Natural killer cell treated with Interleukin-12 subunit alpha and Interleukin-12 subunit beta and Interleukin-15 and Interleukin-18, amount 100 ng/mL, for 72 hours (primary cell): ENCODE results near the gene FMN1. TPM values are rescaled to one million over a fixed set of nuclear protein-coding genes. Genes with fewer than 3 reads are reported as not detected.

Source experiments
- ATAC-seq, 2 donors: fragments of 150-1000 bp; cut with Tn5 transposase in 1 of 2; sonication (Bioruptor Pico), chemical (Tn5 transposase) in 1 of 2; 2 replicates each; pipeline ENCODE4 v1.10.0; 2021
- DNase-seq: peaks from one replicate; pipeline ENCODE4 v3.0.0; 2022; ENCODE audit warnings: low spot score
- H3K27ac Mint-ChIP-seq, 2 donors: 1 replicate in 1 of 2; 2 replicates in 1 of 2; pipeline ENCODE4 v1.8.0; 2022; ENCODE audit warnings: mixed read lengths in 2 of 2, mild to moderate bottlenecking in 1 of 2, moderate library complexity in 1 of 2
- H3K27me3 Mint-ChIP-seq, 2 donors: 1 replicate in 1 of 2; 2 replicates in 1 of 2; pipeline ENCODE4 v1.8.0; 2022; ENCODE audit warnings: mixed read lengths in 2 of 2
- H3K36me3 Mint-ChIP-seq: one replicate; pipeline ENCODE4 v1.8.0; 2022; ENCODE audit warnings: mixed read lengths
- H3K4me1 Mint-ChIP-seq, 2 donors: 1 replicate in 1 of 2; 2 replicates in 1 of 2; pipeline ENCODE4 v1.8.0; 2022; ENCODE audit warnings: low read depth in 2 of 2, mixed read lengths in 2 of 2, mild to moderate bottlenecking in 1 of 2
- H3K4me3 Mint-ChIP-seq: one replicate; pipeline ENCODE4 v1.8.0; 2022; ENCODE audit warnings: mixed read lengths
- H3K9me3 Mint-ChIP-seq: 2 replicates; pipeline ENCODE4 v1.8.0; 2022; ENCODE audit warnings: mixed read lengths
- total RNA-seq, 2 donors: library from RNA; stranded (reverse); gene quantifications; one replicate each; pipeline ENCODE4 v1.2.3, GENCODE V29; 2022

Gene FMN1
- total RNA-seq, 2 donors from 2014 or later = 0.55 to 2.6 TPM

DNA sequence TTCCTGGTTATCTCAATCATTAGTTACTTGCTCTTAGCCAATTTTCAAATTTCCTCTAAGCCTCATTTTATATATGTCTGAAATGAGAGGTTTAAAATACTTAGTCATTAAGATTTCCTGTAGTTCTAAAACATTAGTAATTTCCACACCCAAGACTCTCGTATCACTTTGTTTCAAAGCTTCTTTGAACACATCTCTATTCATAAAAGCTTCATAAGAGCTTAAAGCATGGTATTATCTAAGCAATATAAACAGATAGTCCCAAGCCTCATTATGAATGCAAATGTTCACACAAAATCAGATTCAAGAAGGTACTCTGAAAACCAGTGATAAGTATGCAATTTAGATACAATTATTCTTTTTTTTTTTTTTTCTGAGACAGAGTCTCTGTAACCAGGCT lies 217.0 kb downstream of the FMN1 start:
- DNase-seq (no peak), ATAC-seq (no peak)
- Mint-ChIP-seq H3K27ac (no peak overlapping the region), H3K9me3 (no peaks in the 10 kb centered on the region), H3K4me3 (no peak overlapping the region), H3K27me3 (peaks cover 14% of the 10 kb centered on the region in 2 donors), H3K4me1 (no peaks in the 10 kb centered on the region), H3K36me3 (no peaks in the 10 kb centered on the region)

DNA sequence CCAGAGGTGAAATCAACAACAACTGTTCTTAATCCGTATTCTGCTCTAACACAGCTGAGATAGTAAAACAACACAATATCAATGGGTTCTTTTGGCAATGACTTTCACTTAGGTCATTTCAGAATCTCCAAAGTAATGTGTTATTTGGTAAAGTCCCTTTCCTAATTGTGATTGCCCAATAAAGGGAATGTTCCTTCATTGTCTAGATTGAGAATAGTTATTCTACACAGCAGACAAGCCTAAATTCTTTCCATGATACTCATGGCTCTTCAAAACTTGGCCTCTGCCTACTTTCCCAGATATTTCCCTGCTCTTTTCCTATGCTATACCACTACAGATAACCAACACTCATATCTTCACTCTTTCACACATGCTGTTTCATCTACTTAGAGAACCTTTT lies 219.8 kb downstream of the FMN1 start:
- Mint-ChIP-seq H3K9me3 (no peaks in the 10 kb centered on the region), H3K4me1 (no peaks in the 10 kb centered on the region), H3K36me3 (no peaks in the 10 kb centered on the region), H3K27ac (no peak overlapping the region), H3K4me3 (no peak overlapping the region), H3K27me3 (peaks cover 14% of the 10 kb centered on the region in 2 donors)
- DNase-seq (no peak), ATAC-seq (no peak)

GRCh38 chr15:32972686-32973085 lies 221.8 kb downstream of the FMN1 start:
- ATAC-seq (no peak), DNase-seq (no peak)
- Mint-ChIP-seq H3K4me1 (no peaks in the 10 kb centered on the region), H3K27me3 (peaks cover 14% of the 10 kb centered on the region in 2 donors), H3K4me3 (no peak overlapping the region), H3K9me3 (no peaks in the 10 kb centered on the region), H3K27ac (no peak overlapping the region), H3K36me3 (no peaks in the 10 kb centered on the region)

DNA sequence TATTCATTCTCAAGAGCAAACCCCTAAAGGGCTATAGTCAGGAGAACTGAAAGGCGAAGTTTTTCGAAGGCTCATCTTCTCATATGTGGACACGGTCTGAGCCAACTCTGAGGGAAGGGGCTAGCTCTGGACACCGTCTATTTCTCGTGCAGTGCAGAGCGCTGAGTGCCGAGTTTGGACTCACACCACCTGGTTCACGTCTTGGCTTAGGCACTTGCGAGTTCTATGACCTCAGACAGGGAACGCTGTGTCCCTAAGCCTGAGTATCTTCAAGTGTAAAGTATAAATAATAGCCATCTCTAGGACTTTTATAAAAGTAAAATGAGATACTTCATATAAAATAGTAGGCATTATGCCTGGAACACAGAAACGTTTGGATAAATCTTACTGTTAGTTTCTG lies 223.7 kb downstream of the FMN1 start:
- H3K27me3 Mint-ChIP-seq = peaks cover 11 to 13% of the 10 kb centered on the region in 2 donors
- H3K4me1 Mint-ChIP-seq = no peaks in the 10 kb centered on the region
- no peaks in the 10 kb centered on the region for H3K9me3 Mint-ChIP-seq
- ATAC-seq (no peak), DNase-seq (no peak)
- H3K27ac Mint-ChIP-seq = no peak overlapping the region
- no peak overlapping the region for H3K4me3 Mint-ChIP-seq
- no peaks in the 10 kb centered on the region for H3K36me3 Mint-ChIP-seq

DNA sequence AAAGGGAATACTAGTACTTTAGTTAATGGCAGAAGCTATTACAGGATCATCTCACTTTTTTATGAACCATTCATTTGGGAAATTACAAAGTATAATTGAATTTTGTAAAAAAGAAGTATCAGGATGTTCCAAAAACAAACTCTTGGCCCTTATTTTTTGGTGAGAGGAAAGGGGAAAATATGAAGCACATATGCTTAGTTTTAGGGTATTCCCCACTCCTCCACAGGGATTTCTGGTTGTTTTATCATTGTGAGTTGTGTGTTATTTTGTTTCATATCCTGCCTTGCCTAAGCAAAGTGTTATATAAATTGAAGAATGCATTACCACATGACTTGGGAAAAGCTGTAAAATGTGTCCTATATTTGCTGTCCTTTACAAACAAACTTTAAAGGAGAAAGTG lies 227.0 kb downstream of the FMN1 start:
- ATAC-seq = no peak
- Mint-ChIP-seq H3K36me3 (no peaks in the 10 kb centered on the region), H3K4me3 (no peak overlapping the region), H3K4me1 (no peaks in the 10 kb centered on the region), H3K9me3 (no peaks in the 10 kb centered on the region), H3K27ac (no peak overlapping the region), H3K27me3 (peaks cover 0 to 2% of the 10 kb centered on the region in 2 donors)
- no peak for DNase-seq

- no peaks in the 10 kb centered on the region for H3K36me3 Mint-ChIP-seq
- no peaks in the 10 kb centered on the region for H3K4me1 Mint-ChIP-seq
- H3K9me3 Mint-ChIP-seq = no peaks in the 10 kb centered on the region
- DNase-seq = no peak
- peaks cover 0 to 2% of the 10 kb centered on the region in 2 donors for H3K27me3 Mint-ChIP-seq
- H3K4me3 Mint-ChIP-seq = no peak overlapping the region
- no peak for ATAC-seq
- H3K27ac Mint-ChIP-seq = no peak overlapping the region
Observed at GRCh38 chr15:32966512-32966911, 228.0 kb downstream of the FMN1 start.

GRCh38 chr15:32965897-32966296 lies 228.6 kb downstream of the FMN1 start:
- H3K9me3 Mint-ChIP-seq = no peaks in the 10 kb centered on the region
- H3K27ac Mint-ChIP-seq = no peak overlapping the region
- H3K4me3 Mint-ChIP-seq = no peak overlapping the region
- peaks cover 0 to 2% of the 10 kb centered on the region in 2 donors for H3K27me3 Mint-ChIP-seq
- ATAC-seq (no peak), DNase-seq (no peak)
- H3K4me1 Mint-ChIP-seq = no peaks in the 10 kb centered on the region
- no peaks in the 10 kb centered on the region for H3K36me3 Mint-ChIP-seq

GRCh38 chr15:32959077-32959476 lies 235.4 kb downstream of the FMN1 start:
- Mint-ChIP-seq H3K27ac (no peak overlapping the region), H3K4me1 (no peaks in the 10 kb centered on the region), H3K9me3 (no peaks in the 10 kb centered on the region), H3K27me3 (peaks cover 0 to 6% of the 10 kb centered on the region in 2 donors), H3K36me3 (no peaks in the 10 kb centered on the region), H3K4me3 (peak overlapping the region; percentile 27)
- ATAC-seq (no peak), DNase-seq (no peak)

DNA sequence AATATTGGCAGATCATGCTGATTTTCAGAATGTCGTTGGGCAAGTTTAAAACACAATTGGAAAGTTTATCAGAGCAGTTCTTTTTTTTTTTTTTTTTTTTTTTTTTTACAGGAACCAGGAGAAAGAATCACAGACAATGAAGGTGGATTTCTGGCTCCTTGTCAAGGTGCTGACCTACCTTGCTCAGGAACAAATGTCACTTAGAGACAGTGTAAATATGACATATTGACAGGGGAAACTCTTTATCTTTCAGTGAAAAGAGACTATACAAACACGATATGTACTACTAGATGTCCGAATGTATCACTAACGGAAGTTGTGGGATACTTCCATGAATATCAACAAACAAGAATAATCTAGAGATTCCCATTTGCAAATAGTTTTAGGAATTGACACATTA lies 237.3 kb downstream of the FMN1 start:
- H3K27me3 Mint-ChIP-seq = peaks cover 0 to 6% of the 10 kb centered on the region in 2 donors
- H3K9me3 Mint-ChIP-seq = no peaks in the 10 kb centered on the region
- ATAC-seq (no peak), DNase-seq (no peak)
- H3K4me1 Mint-ChIP-seq = no peaks in the 10 kb centered on the region
- H3K4me3 Mint-ChIP-seq = no peak overlapping the region
- no peak overlapping the region for H3K27ac Mint-ChIP-seq
- no peaks in the 10 kb centered on the region for H3K36me3 Mint-ChIP-seq

DNA sequence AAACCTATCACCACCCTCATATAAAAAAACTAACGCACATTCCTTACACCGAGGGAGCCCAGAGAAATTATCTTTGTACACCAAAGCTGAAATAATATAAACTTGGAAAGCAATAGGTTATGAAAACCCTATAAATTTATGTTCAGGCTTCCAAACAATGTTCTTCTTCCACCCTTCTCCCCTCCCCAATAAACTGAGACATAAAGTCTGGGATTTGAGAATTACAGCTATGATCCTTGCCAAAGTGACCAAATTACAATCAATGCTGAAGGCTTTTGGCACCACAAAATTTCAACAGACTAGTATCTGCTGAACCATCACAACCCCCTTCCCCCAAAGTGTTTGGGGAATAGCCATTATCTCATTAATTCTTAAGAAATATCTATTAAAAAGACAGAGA lies 237.8 kb downstream of the FMN1 start:
- Mint-ChIP-seq H3K4me1 (no peaks in the 10 kb centered on the region), H3K36me3 (no peaks in the 10 kb centered on the region), H3K27ac (no peak overlapping the region), H3K9me3 (no peaks in the 10 kb centered on the region), H3K27me3 (peaks cover 0 to 6% of the 10 kb centered on the region in 2 donors), H3K4me3 (no peak overlapping the region)
- ATAC-seq = no peak
- DNase-seq = no peak

DNA sequence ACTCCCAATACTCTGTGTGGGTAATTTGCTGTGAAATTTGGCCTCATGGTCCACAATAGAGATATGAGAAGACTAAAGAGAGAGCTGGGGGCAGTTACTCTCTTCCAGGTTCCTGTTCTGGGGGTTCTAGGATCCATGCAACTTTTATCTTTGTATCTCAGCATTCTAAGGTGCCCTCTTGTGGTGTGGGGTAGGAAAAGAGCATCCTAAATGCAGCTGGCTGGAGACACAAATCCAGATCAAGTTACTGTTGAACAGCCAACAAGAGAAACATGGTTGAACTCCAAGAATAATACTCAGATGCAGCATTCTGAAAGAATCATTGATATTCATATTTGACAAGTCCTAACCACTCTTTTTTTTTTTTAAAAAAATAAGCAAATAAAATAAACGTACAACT lies 238.5 kb downstream of the FMN1 start:
- no peaks in the 10 kb centered on the region for H3K36me3 Mint-ChIP-seq
- no peaks in the 10 kb centered on the region for H3K9me3 Mint-ChIP-seq
- H3K27ac Mint-ChIP-seq = no peak overlapping the region
- DNase-seq (no peak), ATAC-seq (no peak)
- H3K4me3 Mint-ChIP-seq = no peak overlapping the region
- no peaks in the 10 kb centered on the region for H3K4me1 Mint-ChIP-seq
- peaks cover 0 to 6% of the 10 kb centered on the region in 2 donors for H3K27me3 Mint-ChIP-seq

- H3K27ac Mint-ChIP-seq = no peak overlapping the region
- H3K4me3 Mint-ChIP-seq = no peak overlapping the region
- H3K9me3 Mint-ChIP-seq = peaks cover 5% of the 10 kb centered on the region
- no peaks in the 10 kb centered on the region for H3K36me3 Mint-ChIP-seq
- H3K27me3 Mint-ChIP-seq = peaks cover 0 to 11% of the 10 kb centered on the region in 2 donors
- ATAC-seq = no peak
- no peaks in the 10 kb centered on the region for H3K4me1 Mint-ChIP-seq
- no peak for DNase-seq
Observed at GRCh38 chr15:32953533-32953910, 241.0 kb downstream of the FMN1 start.

GRCh38 chr15:32952901-32953532 lies 241.5 kb downstream of the FMN1 start:
- Mint-ChIP-seq H3K27ac (no peak overlapping the region), H3K36me3 (no peaks in the 10 kb centered on the region), H3K4me1 (no peaks in the 10 kb centered on the region), H3K9me3 (peaks cover 5% of the 10 kb centered on the region), H3K4me3 (no peak overlapping the region), H3K27me3 (peaks cover 0 to 11% of the 10 kb centered on the region in 2 donors)
- ATAC-seq (no peak), DNase-seq (no peak)

GRCh38 chr15:32951736-32952464 lies 242.6 kb downstream of the FMN1 start:
- Mint-ChIP-seq H3K4me1 (no peaks in the 10 kb centered on the region), H3K9me3 (peaks cover 5% of the 10 kb centered on the region), H3K36me3 (no peaks in the 10 kb centered on the region), H3K27me3 (peaks cover 0 to 9% of the 10 kb centered on the region in 2 donors), H3K27ac (no peak overlapping the region), H3K4me3 (no peak overlapping the region)
- ATAC-seq (no peak), DNase-seq (no peak)
